GM04504 (cell line): ENCODE results near the gene PATJ.

ENCODE experiments used
- DNase-seq: peaks from one replicate; pipeline ENCODE4 v3.0.0-alpha.2; 2012; ENCODE audit warnings: low read depth

PATJ gene

DNA sequence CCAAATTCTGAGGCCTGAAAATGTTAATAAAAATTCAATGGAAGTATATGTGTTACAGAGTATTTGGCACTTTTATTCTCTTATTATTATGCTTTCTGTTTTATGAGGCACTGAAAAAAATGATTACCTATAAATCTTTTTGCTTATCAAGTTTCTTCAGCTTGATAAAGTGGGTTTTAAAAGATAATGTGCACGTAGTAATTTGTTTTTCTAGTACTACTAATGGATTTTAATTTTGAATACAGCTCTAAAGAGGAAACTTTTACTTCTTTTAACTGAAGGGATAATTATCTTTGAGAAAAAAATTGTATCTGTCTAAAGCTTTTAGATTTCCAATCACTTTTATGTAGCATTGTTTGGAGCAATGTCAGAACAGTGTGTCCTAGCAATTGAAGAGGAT is 241.0 kb downstream of the PATJ start:
- DNase-seq, result no peak

DNA sequence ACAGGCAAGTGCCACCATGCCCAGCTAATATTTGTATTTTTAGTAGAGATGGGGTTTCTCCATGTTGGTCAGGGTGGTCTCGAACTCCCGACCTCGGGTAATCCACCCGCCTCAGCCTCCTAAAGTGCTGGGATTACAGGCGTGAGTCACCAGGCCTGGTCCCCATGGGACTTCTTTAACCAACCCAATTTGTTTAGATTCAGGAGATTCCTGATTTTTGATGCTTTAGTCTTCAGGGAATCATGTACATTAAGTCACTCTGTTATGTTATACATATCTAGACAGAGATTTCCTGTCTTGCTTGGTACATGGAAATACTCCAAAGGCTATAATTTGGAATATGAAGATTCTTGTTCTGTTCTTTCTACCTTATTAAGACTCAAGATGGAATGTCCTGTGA is 250.0 kb downstream of the PATJ start:
- no peak for DNase-seq

DNA sequence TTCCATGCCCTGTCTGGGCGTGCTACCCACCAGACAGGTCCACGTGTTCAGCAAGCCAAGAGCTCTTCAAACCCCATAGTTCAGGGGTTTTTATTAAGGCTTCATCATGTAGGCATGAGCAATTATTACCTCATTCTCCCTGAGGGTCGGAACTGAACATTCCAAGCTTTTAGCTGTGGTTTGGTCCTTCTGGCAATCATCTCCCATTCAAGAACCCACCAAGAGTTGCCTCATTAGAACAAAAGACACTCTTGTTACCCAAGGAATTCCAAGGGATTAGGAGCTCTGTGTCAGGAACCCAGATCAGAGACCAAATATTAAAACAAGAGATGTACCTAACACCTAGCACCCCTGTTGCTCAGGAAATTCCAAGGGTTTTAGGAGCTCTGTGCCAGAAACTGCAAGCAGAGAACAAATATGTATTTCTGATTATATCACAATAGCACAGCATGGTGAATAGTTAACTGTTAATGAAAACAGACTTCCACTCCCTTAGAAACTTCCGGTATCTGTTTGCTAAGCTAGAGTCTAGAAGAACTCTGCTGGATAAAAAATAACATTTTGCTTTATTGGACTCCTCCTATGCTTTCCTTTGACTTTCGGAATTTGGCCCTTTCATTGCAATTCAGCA is 251.2 kb downstream of the PATJ start:
- no peak for DNase-seq

DNA sequence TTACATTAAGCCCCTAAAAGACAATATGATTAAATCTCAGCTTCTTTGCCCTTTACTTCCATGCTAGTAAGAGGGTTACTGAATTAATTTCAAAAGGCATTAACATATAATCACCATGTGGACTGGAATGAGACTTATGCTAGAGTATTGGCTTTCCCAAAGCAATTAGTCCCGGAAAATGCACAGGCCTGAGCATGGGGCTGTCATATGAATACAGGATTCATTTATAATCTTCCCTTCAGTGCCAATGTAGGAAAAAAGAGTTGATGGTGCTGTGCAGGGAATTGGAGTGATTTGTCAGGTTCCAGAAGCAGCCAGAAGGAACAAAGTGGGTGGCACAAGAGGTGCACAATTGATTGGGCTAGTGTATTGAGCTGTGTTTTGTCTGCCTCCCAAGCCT is 253.4 kb downstream of the PATJ start:
- DNase-seq, result no peak

DNA sequence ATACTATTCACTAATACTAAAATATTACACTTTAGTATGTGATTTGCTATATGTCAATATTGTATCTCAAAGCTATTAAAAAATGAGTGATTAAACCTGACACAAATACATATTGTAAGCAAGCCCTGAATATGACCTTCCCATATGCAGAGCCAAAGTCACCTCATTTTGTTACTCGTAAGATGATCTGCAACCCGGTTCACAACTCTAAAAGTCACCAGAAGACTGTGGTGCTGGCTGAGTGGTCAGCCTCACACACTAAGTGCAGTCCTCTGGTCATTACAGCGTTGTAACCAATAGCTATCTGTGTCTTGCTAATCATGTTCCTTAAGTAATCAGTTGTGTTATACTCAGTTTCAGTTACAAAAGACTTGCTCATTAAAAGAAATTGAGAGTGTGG is 254.8 kb downstream of the PATJ start:
- DNase-seq, result no peak

DNA sequence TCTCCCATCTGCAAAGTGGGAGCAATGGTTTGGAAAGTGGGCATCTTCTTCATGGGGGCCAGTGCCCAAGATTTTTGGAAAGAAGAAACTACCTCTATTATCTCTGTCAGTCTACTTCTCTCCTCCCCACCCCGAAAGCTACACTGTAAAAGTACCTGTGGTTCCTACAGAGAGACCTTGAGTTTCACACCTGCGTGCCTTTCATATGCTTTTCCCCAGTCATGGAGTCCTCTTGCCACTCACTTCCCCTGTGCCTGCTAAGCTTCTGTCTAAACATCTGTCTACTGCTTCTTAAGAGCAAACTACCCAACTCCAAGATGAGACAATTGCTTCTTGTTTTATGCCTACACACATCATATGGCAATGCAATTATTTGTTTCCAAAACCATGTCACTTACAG is 261.5 kb downstream of the PATJ start:
- no peak for DNase-seq

DNA sequence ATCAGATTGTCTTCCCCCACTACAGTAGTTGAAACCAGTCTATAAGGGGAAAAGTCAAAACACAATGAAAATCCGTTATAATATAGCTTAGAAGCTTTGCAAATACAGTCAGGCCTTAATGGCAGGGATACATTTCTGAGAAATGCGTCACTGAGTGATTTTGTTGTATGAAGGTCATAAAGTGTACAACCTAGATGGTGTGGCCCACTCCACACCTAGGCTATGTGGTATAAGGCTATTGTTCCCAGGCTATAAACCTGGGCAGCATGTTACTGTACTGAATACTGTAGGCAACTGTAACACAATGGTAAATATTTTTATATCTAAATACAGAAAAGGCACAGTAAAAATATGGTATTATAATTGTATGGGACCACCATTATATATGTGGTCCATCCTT is 264.4 kb downstream of the PATJ start:
- no peak for DNase-seq

DNA sequence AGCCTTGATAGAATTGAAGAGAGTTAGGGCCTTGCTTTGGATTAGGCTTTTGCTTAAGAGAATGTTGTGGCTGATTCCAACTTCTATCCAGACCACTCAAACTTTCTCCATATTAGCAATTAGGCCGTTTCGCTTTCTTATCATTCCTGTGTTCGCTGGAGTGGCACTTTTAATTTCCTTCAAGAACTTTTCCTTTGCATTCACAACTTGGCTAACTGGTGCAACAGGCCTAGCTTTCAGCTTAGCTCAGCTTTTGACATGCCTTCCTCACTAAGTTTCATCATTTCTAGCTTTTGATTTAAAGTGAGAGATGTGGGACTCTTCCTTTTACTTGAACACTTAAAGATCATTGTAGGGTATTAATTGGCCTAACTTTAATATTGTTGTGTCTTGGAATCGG is 268.7 kb downstream of the PATJ start:
- DNase-seq, result no peak

DNA sequence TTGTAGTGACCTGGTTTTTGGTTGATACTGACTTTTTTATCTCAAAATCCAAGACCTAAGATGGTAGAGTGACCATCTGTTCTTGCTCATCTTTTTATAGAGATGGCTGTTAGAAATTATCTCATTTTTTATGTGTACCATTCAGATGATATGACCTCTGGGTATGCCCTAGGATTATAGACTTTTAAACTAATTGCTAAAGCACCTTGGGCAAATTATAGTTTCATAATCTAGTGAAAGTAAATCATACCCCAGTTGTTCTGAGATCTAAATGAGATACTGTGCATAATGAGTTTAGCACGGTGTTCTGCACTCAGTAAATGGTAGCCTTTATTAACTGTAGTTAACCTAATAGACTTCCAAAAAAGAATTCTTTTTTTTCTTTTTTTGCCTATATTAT is 269.8 kb downstream of the PATJ start:
- DNase-seq, result no peak

DNA sequence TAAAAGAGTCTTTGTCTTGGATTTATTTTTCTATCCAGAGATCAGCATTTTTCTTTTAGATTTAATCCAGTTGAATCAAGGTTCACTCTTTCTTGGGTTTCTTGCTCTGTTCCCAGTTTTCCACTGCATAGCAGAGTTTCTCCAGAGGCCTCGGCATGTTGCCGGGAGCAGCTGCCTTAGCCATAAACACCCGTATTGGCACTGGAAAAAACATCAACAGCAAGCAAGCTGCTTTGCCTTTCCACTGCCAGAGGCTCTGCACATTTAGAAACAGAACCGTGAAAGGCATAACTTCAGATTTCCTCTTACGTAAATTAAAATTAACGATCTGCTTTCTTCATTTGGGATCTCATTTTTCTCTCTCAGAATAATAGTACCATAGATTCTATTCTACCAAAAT is 270.6 kb downstream of the PATJ start:
- no peak for DNase-seq

DNA sequence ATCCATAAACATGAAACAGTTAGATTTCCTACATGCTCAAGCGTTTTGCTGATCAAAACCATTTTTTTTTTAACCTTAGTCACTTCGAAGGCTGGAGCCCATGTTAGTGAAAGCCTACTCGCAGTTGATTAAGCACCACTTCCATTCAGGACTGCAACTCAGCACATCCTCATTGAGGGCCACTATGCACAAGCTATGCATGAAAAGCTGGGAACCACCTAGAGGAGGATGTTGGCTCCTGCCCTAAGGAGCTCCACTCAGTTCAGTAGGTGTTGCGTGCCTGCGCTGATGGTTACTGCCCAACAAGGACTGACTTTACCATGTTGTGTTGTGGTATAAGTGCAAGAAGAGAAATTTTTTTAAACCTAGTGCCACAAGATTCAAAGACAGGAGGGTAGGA is 271.0 kb downstream of the PATJ start:
- no peak for DNase-seq

DNA sequence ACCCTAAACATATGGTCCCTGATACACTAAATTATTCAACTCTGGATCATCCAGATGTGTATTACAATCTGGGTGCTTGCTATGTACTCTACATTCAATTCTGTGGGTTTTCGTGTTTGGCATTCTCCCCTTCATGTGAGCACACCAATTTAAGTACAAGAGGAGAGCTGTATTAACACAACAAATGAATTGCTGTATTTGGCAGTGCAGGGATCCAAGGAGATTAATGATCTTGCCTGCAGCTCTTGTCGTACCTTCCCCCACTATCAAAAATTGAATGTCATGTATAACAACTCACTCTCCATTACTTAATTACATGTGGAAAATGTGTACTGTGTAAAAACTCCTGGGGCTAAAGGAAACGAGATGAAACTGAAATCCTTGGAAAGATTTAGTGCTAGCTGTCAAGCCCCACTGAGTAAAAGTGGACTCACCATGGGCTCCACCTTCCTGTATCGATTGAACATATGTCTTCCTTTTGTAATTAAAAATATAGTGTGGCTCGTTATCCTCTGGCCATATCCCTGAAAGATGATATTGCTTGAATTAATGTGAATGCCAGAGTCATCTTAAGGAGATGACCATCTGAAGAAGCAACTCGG is 280.2 kb downstream of the PATJ start:
- no peak for DNase-seq

DNA sequence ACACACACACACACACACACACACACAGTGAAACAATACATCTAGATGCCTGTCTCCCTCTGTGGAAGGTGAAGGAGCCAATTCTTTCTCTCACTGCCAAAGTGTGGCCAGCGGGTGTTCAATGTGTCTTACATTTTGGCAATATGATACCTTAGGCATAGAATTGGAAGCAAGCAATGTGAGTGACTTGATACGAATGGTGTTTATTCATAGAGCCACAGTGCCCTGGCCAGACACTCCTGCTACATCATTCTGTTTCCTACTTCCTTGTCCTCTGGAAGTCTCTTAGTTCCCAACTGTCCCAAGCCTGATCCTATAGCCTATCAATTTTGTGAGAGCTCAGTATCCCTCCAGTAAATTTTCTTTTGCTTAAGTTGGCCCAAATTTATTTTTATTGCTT is 282.4 kb downstream of the PATJ start:
- DNase-seq, result no peak

DNA sequence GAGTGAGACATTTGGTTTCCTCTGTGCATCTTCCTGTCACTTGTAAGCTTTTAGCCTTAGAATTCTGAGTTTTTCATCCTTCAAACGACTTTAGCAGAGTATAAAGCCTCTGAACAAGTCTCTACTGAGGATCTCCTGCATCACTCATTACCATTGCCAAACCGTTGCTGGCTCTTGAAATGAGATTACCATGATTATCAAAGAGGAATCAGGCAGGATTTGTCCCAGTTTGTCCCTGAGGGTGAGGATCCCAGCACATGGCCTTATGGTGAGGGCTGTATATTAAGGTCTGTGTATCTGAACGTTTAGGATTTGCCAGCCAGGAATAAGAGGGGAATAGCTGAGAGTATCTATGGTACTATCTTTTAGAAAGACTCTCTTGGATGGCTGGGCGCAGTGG is 282.9 kb downstream of the PATJ start:
- DNase-seq, result no peak

DNA sequence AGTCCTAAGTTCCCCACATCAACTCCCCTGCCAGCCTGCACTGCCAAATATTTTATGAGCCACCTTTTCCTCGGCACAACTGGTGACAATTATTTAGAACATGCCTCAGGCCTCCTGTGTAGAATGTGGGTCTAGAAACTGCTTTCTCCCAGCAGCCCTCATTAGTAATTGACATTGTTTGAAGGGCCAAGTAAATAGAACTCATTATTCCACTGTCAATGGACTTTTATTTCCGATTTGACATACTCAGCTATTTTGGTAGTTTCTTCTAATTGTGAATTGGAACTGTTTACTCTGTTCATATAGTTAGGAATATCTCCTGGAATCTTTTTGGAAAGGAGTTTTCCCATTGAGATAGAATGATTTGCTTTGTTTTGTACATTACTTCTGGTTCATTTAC is 283.6 kb downstream of the PATJ start:
- DNase-seq, result no peak

DNA sequence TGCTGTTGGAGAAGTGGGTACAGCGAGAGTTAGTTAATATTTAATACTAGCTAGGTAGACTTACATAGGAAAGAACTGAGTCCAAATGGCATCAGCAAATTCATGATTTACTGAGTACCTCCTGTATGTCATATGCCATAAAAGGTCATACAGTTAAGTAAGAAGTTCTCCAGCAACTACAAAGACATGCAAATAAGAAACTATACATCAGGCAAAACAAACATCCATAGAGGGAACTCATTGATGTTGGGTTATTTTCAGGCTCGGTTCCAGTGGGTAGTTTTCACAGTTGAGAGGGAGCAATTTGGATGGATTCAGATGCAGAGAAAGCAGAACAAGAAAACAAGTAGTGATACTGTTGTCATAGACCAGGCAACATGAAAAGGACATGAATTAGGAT is 287.4 kb downstream of the PATJ start:
- DNase-seq, result no peak

DNA sequence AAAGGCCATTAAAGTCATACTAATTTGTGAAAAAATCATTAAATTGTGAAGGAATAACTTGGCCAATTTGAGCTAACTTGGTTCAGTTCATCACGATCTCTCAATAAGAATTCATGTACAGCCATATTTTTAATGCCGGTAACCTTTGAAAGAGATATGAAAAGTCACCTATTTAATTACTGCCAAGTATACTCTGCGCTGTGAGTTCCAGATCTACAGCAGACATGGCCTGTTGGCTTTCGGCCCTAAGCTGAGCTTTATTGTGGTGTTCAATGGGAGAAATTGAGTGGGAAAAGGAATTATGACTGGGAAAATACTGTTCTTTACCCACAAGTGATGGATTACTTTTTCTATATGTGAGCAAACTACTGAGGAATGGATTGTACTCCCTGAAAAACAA is 292.5 kb downstream of the PATJ start:
- DNase-seq, result no peak

DNA sequence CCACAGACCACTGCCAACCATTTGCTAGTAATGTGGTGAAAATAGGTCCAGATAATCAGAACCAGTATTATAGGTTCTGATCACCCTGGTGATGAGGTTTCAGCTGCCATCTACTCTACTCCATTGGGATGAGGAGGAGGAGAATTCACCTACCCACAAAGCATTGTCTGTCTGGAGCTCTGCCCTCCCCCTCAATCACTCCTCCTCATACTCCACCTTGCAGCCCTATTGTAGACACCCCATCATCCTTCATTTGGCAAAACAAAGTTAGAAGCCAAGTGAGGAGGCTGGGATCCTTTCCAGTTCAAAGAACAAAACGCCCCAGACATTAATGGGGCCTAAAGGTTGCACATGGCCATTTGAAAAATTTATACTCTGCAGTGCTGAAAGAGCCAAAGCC is 295.0 kb downstream of the PATJ start:
- no peak for DNase-seq

DNA sequence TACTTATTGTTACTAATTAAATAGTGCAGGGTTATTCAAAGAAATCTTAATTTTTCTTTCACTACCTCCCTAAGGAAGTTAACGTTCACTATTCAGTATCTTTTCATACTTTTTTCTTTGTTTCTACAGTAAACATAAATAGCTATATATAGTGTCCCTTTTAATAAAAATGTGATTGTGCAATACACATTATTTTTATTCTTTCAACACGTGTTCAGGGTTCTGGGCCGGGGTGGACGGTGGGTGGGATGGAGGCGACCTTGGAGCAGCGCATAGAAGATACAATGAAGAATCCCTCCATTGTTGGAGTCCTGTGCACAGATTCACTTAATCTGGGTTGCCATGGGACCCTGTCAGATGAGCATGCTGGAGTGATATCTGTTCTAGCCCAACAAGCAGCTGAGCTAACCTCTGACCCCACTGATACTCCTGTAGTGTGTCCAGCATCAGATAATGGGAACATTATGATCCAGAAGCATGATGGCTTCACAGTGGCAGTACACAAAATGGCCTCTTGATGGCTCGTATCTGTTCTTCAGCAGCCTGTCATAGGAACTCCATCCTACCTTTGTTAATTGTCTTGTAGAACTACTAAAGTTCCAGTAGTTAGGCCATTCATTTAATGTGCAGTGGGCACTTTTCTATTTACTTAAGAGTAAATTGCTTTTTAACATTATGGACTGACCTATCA is 296.5 kb downstream of the PATJ start:
- no peak for DNase-seq

DNA sequence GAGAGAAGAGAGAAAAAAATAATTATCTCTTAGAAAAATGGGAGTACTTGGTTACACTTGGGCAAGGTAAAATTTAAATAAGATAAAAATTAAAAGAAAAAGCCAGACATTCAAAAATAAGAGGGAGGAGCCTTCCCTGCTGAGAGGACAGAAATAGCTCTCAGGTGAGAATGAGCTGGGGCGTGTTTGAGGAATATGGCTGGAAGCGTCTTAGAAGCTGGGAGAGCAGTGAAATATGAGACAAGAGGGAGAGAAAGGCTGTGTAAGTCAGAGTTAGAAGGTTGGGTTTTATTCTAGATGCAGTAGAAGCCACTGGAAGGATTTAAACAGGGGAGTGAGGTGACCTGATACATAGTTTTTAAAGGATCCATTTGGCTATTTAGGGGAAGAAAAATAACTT is 298.2 kb downstream of the PATJ start:
- DNase-seq, result no peak

DNA sequence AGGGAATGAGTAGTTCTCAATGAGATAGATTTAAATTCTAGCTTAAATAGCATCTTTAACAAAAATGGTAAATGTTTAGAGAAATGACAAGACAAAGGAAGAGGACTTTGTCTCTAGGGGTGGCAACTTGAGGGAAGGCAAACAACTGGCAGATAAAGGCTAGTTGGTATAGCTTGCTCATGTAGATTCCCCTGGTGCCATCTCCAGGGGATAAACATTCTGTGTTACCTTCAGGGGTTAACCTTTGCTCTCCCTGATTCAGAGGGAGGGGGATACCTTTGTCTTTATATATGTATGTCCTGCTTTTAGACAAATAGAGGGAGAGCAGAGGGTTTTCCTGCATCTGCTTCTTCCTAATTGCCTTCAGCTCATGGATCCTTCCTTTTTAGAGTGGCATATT is 298.7 kb downstream of the PATJ start:
- DNase-seq, result no peak

DNA sequence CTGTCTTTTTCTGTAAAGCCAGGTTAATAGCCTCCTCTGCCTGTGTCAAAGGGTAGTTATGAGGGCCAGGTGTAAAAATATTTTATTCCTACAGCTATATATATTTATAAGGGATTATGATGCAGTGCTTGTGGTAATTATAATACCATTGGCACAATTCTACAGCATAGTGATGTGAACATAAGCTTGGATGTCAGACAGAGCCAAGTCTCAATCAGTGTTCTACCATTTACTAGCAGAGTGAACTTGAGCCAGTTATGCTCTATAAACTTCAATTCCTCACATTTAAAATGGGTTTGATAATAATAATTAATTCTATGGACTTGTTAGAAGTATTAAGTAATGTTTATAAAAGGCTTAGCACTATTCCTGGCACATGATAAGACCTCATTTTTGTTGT is 300.9 kb downstream of the PATJ start:
- DNase-seq, result no peak

DNA sequence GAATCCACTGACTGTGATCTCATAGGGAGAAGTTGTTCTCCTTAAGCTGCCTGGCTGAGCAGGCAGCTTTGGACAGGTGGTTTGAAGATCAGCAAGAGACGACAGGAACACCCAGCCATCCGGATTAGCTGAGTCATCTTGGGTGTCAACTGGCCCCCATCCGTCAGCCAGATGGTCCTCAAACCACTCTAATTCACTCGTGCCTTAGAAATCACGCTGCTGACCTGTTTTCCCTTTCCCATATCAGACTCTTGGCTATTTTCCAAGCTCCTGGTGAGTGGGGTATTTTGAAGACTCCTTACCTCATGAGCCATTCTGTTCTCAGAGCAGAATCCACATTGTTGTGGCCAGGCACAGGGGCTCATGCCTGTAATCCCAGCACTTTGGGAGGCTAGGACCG is 303.3 kb downstream of the PATJ start:
- DNase-seq, result no peak

DNA sequence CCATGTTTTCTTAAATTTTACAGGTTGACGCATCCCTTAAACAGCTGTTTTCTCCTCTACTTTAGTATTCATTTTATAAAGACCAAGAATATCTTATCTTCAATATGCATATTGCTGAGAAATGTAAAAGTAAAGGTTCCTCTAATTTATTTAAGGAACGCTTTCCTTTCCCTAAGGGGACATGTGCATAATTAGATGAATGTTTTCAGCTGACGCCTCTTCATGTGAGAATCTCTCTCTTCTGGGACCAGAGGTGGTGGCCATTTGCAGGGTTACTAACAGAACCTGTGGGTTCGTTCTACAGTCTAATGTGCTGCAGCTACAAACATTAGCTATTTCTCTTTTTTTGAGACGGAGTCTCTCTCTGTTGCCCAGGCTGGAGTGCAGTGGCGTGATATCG is 304.6 kb downstream of the PATJ start:
- DNase-seq, result no peak
